Esophagus muscularis mucosa (tissue), 3 donors: ENCODE results near the gene LTBP1.

Experiments used
- POLR2A ChIP-seq: fragments of 450-650 bp; IDR thresholded peaks from one replicate; pipeline ENCODE4 v1.6.1; 2017; ENCODE audit warnings: antibody characterized with exemption, moderate library complexity, mild to moderate bottlenecking, low read depth
- POLR2AphosphoS5 ChIP-seq, 2 donors: sonication (generic); formaldehyde crosslinking; IDR thresholded peaks; one replicate each; pipeline ENCODE4 v1.6.1; 2017; ENCODE audit warnings: antibody characterized with exemption in 2 of 2
- TF ChIP-seq, protein P1 (sequence below), 3 experiments: fragments of 200-600 bp in 2 of 3; fragments of 450-650 bp in 1 of 3; sonication (generic) in 2 of 3; IDR thresholded peaks; one replicate each; pipeline ENCODE4 v1.5.1; 2017 to 2019; ENCODE audit warnings: antibody characterized with exemption in 3 of 3, mild to moderate bottlenecking in 2 of 3, moderate library complexity in 1 of 3

DNA sequence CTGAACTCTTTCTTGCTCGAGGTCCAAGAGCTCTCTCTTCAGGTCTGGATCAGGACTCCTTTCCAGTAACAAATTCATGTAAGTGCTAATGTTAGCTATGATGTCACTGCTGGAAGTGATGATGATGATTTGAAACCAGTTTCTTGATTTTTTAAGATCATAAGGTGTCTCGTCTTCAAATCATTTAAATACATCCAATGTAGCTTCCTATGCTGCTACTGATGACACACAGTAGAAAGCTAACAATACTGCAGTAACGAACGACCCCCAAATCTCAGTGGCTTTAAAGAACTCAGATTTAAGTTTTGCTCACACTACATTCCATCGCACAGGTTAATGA is 13.0 kb upstream of the LTBP1 start:
- TF ChIP-seq POLR2AphosphoS5 (IDR thresholded peaks at IDR 0.05) (no peak), POLR2A (no peak)
- TF ChIP-seq, protein P1, sequence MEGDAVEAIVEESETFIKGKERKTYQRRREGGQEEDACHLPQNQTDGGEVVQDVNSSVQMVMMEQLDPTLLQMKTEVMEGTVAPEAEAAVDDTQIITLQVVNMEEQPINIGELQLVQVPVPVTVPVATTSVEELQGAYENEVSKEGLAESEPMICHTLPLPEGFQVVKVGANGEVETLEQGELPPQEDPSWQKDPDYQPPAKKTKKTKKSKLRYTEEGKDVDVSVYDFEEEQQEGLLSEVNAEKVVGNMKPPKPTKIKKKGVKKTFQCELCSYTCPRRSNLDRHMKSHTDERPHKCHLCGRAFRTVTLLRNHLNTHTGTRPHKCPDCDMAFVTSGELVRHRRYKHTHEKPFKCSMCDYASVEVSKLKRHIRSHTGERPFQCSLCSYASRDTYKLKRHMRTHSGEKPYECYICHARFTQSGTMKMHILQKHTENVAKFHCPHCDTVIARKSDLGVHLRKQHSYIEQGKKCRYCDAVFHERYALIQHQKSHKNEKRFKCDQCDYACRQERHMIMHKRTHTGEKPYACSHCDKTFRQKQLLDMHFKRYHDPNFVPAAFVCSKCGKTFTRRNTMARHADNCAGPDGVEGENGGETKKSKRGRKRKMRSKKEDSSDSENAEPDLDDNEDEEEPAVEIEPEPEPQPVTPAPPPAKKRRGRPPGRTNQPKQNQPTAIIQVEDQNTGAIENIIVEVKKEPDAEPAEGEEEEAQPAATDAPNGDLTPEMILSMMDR (IDR thresholded peaks at IDR 0.05), result no peak
